HepG2 (cell line): ENCODE measurements around the gene CACNG8. TPM values are rescaled to one million over a fixed set of nuclear protein-coding genes. Genes with fewer than 3 reads are reported as not detected.

ENCODE experiments used
- ATAC-seq: fragments of 200-7000 bp; cut with Tn5 transposase; 3 replicates; pipeline ENCODE4 v1.9.1; 2020; ENCODE audit warnings: mild to moderate bottlenecking, moderate library complexity
- BruUV-seq: library from RNA; stranded (reverse); fragments of 400-500 nt; replicated peaks from 2 replicates; lab custom pipeline; 2021; lab: Mats Ljungman, UMichigan
- CTCF ChIA-PET: fragments of 300-600 bp; formaldehyde crosslinking; extraction: SDS; loops from one replicate; lab custom pipeline; 2021; ENCODE audit warnings: low total read pairs, inconsistent platforms, low intra/inter-chr PET ratio; lab: Yijun Ruan, JAX
- POLR2A ChIA-PET: fragments of 350-600 bp; sonication (Branson Sonifier 250); formaldehyde crosslinking; loops from one replicate; lab custom pipeline; 2020; ENCODE audit warnings: antibody characterized with exemption, inconsistent platforms; lab: Yijun Ruan, JAX
- DNase-seq: peaks from one replicate; pipeline ENCODE4 v3.0.0-alpha.2; 2015; ENCODE audit warnings: low spot score
- FAIRE-seq: peaks from 3 replicates; lab custom pipeline; 2011; peaks lifted over from hg19 to GRCh38; lab: Jason Lieb, UNC
- H2AFZ ChIP-seq: one replicate; pipeline ENCODE4 v1.6.1; 2011; ENCODE audit warnings: low read length, inconsistent platforms
- H3K27ac ChIP-seq: fragments of 300-600 bp; 3 replicates; pipeline ENCODE4 v1.8.0; 2011; ENCODE audit warnings: mixed run types, mild to moderate bottlenecking, mixed read lengths, low read length, inconsistent platforms; ENCODE audit not compliant: insufficient read depth; ENCODE audit errors: extremely low read length
- H3K27me3 ChIP-seq, 2 experiments: fragments of 200-600 bp in 1 of 2; 2 replicates in 1 of 2; 3 replicates in 1 of 2; pipeline versions ENCODE4 v1.6.0 to v1.8.0; 2011; ENCODE audit warnings: low read length in 2 of 2, mild to moderate bottlenecking in 2 of 2, moderate library complexity in 2 of 2, inconsistent platforms in 1 of 2; ENCODE audit not compliant: insufficient read depth in 2 of 2, control insufficient read depth in 1 of 2
- H3K36me3 ChIP-seq, 2 experiments: fragments of 200-600 bp in 1 of 2; replicated peaks in 1 of 2; 2 replicates in 1 of 2; 3 replicates in 1 of 2; pipeline versions ENCODE4 v1.5.1 to v1.8.0; 2011; ENCODE audit warnings: low read length in 2 of 2, inconsistent platforms in 1 of 2; ENCODE audit not compliant: insufficient read depth in 2 of 2, control insufficient read depth in 1 of 2
- H3K4me1 ChIP-seq: 2 replicates; pipeline ENCODE4 v1.5.1; 2012; ENCODE audit warnings: low read length, inconsistent platforms; ENCODE audit not compliant: insufficient read depth
- H3K4me2 ChIP-seq: 2 replicates; pipeline ENCODE4 v1.6.0; 2011; ENCODE audit warnings: low read depth, low read length, inconsistent platforms
- H3K4me3 ChIP-seq, 3 experiments: fragments of 200-600 bp in 1 of 3; sonication (generic), shearing (Covaris generic) in 1 of 3; replicated peaks in 1 of 3; 2 replicates each; pipeline ENCODE4 v1.5.1; 2011 to 2016; ENCODE audit warnings: low read length in 3 of 3, inconsistent platforms in 2 of 3, low read depth in 2 of 3, mild to moderate bottlenecking in 2 of 3, control low read depth in 1 of 3, mixed read lengths in 1 of 3; ENCODE audit not compliant: insufficient read depth in 1 of 3
- H3K79me2 ChIP-seq: one replicate; pipeline ENCODE4 v1.6.1; 2011; ENCODE audit warnings: low read length, inconsistent platforms; ENCODE audit not compliant: insufficient read depth
- H3K9ac ChIP-seq: 2 replicates; pipeline ENCODE4 v1.6.0; 2011; ENCODE audit warnings: mild to moderate bottlenecking, low read depth, low read length, inconsistent platforms; ENCODE audit not compliant: insufficient read depth
- H3K9me3 ChIP-seq: 2 replicates; pipeline ENCODE4 v1.5.1; 2012; ENCODE audit warnings: mild to moderate bottlenecking, low read length
- H4K20me1 ChIP-seq: 2 replicates; pipeline ENCODE4 v1.6.0; 2011; ENCODE audit warnings: inconsistent platforms, mild to moderate bottlenecking, low read length, moderate library complexity; ENCODE audit not compliant: insufficient read depth
- ARID5B ChIP-seq: IDR thresholded peaks from 2 replicates; pipeline ENCODE4 v1.4.0; 2020; ENCODE audit warnings: mild to moderate bottlenecking, missing genetic modification reagents
- BRD4 ChIP-seq: sonication (generic); formaldehyde crosslinking; IDR thresholded peaks from 2 replicates; pipeline ENCODE4 v1.4.0; 2020; ENCODE audit warnings: missing genetic modification reagents
- ELF4 ChIP-seq: sonication (generic); formaldehyde crosslinking; IDR thresholded peaks from 2 replicates; pipeline ENCODE4 v1.5.0; 2020; ENCODE audit warnings: missing genetic modification reagents, mild to moderate bottlenecking, moderate library complexity, borderline replicate concordance
- HBP1 ChIP-seq: IDR thresholded peaks from 2 replicates; pipeline ENCODE4 v1.6.1; 2016; ENCODE audit warnings: low read depth, control low read depth
- HMGA1 ChIP-seq: sonication (generic); formaldehyde crosslinking; conservative IDR thresholded peaks from 2 replicates; pipeline ENCODE4 v1.4.0; 2020; ENCODE audit warnings: missing genetic modification reagents
- MEIS1 ChIP-seq: sonication (generic); formaldehyde crosslinking; IDR thresholded peaks from 2 replicates; pipeline ENCODE4 v1.9.0; 2021; ENCODE audit warnings: mild to moderate bottlenecking, missing genetic modification reagents, moderate library complexity, borderline replicate concordance
- MEIS2 ChIP-seq: sonication (generic); formaldehyde crosslinking; IDR thresholded peaks from 2 replicates; pipeline ENCODE4 v1.9.0; 2021; ENCODE audit warnings: mild to moderate bottlenecking, missing genetic modification reagents
- NFKBIZ ChIP-seq: IDR thresholded peaks from 2 replicates; pipeline ENCODE4 v1.6.1; 2018; ENCODE audit warnings: missing genetic modification reagents, missing compliant biosample characterization
- NFYC ChIP-seq: IDR thresholded peaks from 2 replicates; pipeline ENCODE4 v1.6.1; 2016; ENCODE audit warnings: missing genetic modification reagents, missing compliant biosample characterization
- RAD21 ChIP-seq: fragments of 450-650 bp; formaldehyde crosslinking; IDR thresholded peaks from 2 replicates; pipeline ENCODE4 v1.5.0; 2020; ENCODE audit warnings: mild to moderate bottlenecking
- SMAD9 ChIP-seq: sonication (generic); formaldehyde crosslinking; IDR thresholded peaks from 2 replicates; pipeline ENCODE4 v1.5.1; 2020; ENCODE audit warnings: mild to moderate bottlenecking, missing genetic modification reagents
- TOE1 ChIP-seq: sonication (generic); formaldehyde crosslinking; IDR thresholded peaks from 2 replicates; pipeline ENCODE4 v1.4.0; 2020; ENCODE audit warnings: mild to moderate bottlenecking, missing genetic modification reagents
- U2AF2 ChIP-seq: fragments of 200-400 bp; formaldehyde crosslinking; IDR thresholded peaks from 2 replicates; pipeline ENCODE4 v1.6.1; 2017; ENCODE audit warnings: low read depth, mild to moderate bottlenecking, low read length
- ZKSCAN8 ChIP-seq: IDR thresholded peaks from 2 replicates; pipeline ENCODE4 v1.6.1; 2016; ENCODE audit warnings: borderline replicate concordance, missing genetic modification reagents, missing compliant biosample characterization
- ZNF256 ChIP-seq: sonication (generic); formaldehyde crosslinking; conservative IDR thresholded peaks from 2 replicates; pipeline ENCODE4 v1.4.0; 2020; ENCODE audit warnings: missing genetic modification reagents
- ZNF326 ChIP-seq: sonication (generic); formaldehyde crosslinking; IDR thresholded peaks from 2 replicates; pipeline ENCODE4 v1.4.0; 2020; ENCODE audit warnings: missing genetic modification reagents, borderline replicate concordance
- ZNF577 ChIP-seq: sonication (generic); formaldehyde crosslinking; IDR thresholded peaks from 2 replicates; pipeline ENCODE4 v1.4.0; 2020; ENCODE audit warnings: mild to moderate bottlenecking, low read depth, missing genetic modification reagents, borderline replicate concordance
- ZNF7 ChIP-seq: IDR thresholded peaks from 2 replicates; pipeline ENCODE4 v1.6.1; 2016; ENCODE audit warnings: missing biosample characterization, missing genetic modification reagents
- ZNF784 ChIP-seq: sonication (generic); formaldehyde crosslinking; IDR thresholded peaks from 2 replicates; pipeline ENCODE4 v1.5.1; 2020; ENCODE audit warnings: missing genetic modification reagents, mild to moderate bottlenecking, borderline replicate concordance
- WGBS: methylation state at CpG from one replicate; pipeline ENCODE4 v1.1.6; 2017; ENCODE audit warnings: low lambda C conversion rate; 5-methylcytosine and 5-hydroxymethylcytosine counted together
- in situ Hi-C: cut with HindIII; loops from 2 replicates; pipeline ENCODE4 v1.10.0; 2017; ENCODE audit warnings: low pct_unique_long_range_greater_than_20kb; ENCODE audit not compliant: extremely low pct_ligation_motif_present
- intact Hi-C: fragments of 100-400 bp; cut with micrococcal nuclease; formaldehyde crosslinking; loops from one replicate; pipeline ENCODE4 v1.10.0; 2022; ENCODE audit not compliant: unreplicated experiment
- polyA plus RNA-seq, 8 experiments: library from polyadenylated mRNA; depleted of rRNA in 3 of 8; stranded (reverse) in 7 of 8; unstranded in 1 of 8; fragments of >200 nt; fragmentation: Illumina TruSeq in 4 of 8; extraction: Trizol in 4 of 8; gene quantifications; 2 replicates each; pipeline versions ENCODE4 v1.2.1 to v1.2.3, GENCODE V29; 2011 to 2016; ENCODE audit warnings: low read depth in 4 of 8, missing spikeins in 1 of 8, mixed read lengths in 1 of 8; ENCODE audit not compliant: insufficient read depth in 1 of 8
- total RNA-seq, 5 experiments: library from RNA; depleted of rRNA; stranded (reverse); fragments of >200 nt; fragmentation: Illumina TruSeq; extraction: Trizol; gene quantifications; 2 replicates each; pipeline ENCODE4 v1.2.3, GENCODE V29; 2016; ENCODE audit warnings: low read depth in 1 of 5

CACNG8 gene
- total and polyA plus RNA-seq, 2 of the 13 experiments (the other 11 are each of a cell fraction or from before 2014, with no cell fraction given), result not detected

- Histone ChIP-seq H2AFZ (no peak overlapping the region), H3K4me1 (peaks cover 28% of the 10 kb centered on the region), H3K27me3 (peaks cover 3 to 24% of the 10 kb centered on the region in 2 experiments; a peak in 4 of 5 replicates), H3K9ac (no peak overlapping the region), H3K79me2 (no peaks in the 10 kb centered on the region), H3K27ac (no peak overlapping the region), H3K9me3 (no peaks in the 10 kb centered on the region), H3K36me3 (no peaks in the 10 kb centered on the region), H3K4me3 (no peak overlapping the region), H3K4me2 (no peak overlapping the region), H4K20me1 (no peaks in the 10 kb centered on the region)
- ChIA-PET POLR2A (no interaction called here), CTCF (no interaction called here)
- TF ChIP-seq ZNF784 (no peak), MEIS1 (CRISPR knock-in tag) (no peak), RAD21 (CRISPR knock-in tag) (no peak), BRD4 (CRISPR knock-in tag) (no peak), SMAD9 (CRISPR knock-in tag) (no peak), ELF4 (no peak), TOE1 (CRISPR knock-in tag) (no peak), ZNF7 (no peak), HMGA1 (CRISPR knock-in tag) (no peak), HBP1 (CRISPR knock-in tag) (no peak), MEIS2 (CRISPR knock-in tag) (no peak), NFKBIZ (no peak), U2AF2 (no peak), ZNF326 (CRISPR knock-in tag) (no peak), ZNF256 (CRISPR knock-in tag) (no peak), ARID5B (no peak), NFYC (no peak), ZNF577 (no peak), ZKSCAN8 (CRISPR knock-in tag) (no peak)
- FAIRE-seq (no peak), ATAC-seq (no peak), DNase-seq (no peak)
- intact Hi-C loops (no loop called here), in situ Hi-C loops (no loop called here)
- 34% methylated on average over 4 of the region's 4 CpGs for WGBS
- no TSS peak for BruUV-seq
These were observed 54.5 kb downstream of the CACNG8 start for GRCh38 chr19:54017261-54017660.
